Spleen (tissue), 11 donors: Measurements from ENCODE around the gene MAPT. TPM values are rescaled to one million over a fixed set of nuclear protein-coding genes. Genes with fewer than 3 reads are reported as not detected.

Source experiments
- DNase-seq: peaks from one replicate; pipeline ENCODE4 v3.0.0-alpha.2; 2020
- H3K27ac ChIP-seq, 8 donors: fragments of 200-600 bp; sonication (generic) in 7 of 8; 1 replicate in 4 of 8; 2 replicates in 4 of 8; pipeline versions ENCODE4 v1.5.0 to v1.8.0; 2016 to 2021; ENCODE audit warnings: inconsistent platforms in 4 of 8, mild to moderate bottlenecking in 4 of 8, moderate library complexity in 1 of 8
- H3K27me3 ChIP-seq, 7 donors: fragments of 200-600 bp; sonication (generic) in 6 of 7; replicated peaks in 1 of 7; 1 replicate in 4 of 7; 2 replicates in 3 of 7; pipeline versions ENCODE4 v1.5.0 to v1.8.0; 2016 to 2021; ENCODE audit warnings: inconsistent platforms in 3 of 7, mild to moderate bottlenecking in 1 of 7
- H3K36me3 ChIP-seq, 6 donors: fragments of 200-600 bp; sonication (generic) in 5 of 6; 1 replicate in 4 of 6; 2 replicates in 2 of 6; pipeline versions ENCODE4 v1.5.0 to v1.8.0; 2016 to 2021; ENCODE audit warnings: inconsistent platforms in 2 of 6
- H3K4me1 ChIP-seq, 6 donors: fragments of 200-600 bp; sonication (generic) in 5 of 6; 1 replicate in 3 of 6; 2 replicates in 3 of 6; pipeline versions ENCODE4 v1.5.0 to v1.8.0; 2016 to 2021; ENCODE audit warnings: inconsistent platforms in 3 of 6
- H3K4me3 ChIP-seq, 8 donors: fragments of 200-600 bp; sonication (generic) in 7 of 8; 1 replicate in 4 of 8; 2 replicates in 4 of 8; pipeline versions ENCODE4 v1.5.0 to v1.8.0; 2016 to 2021; ENCODE audit warnings: inconsistent platforms in 4 of 8, mild to moderate bottlenecking in 4 of 8, moderate library complexity in 2 of 8
- H3K9me3 ChIP-seq, 8 donors: fragments of 200-600 bp; sonication (generic) in 7 of 8; 1 replicate in 4 of 8; 2 replicates in 4 of 8; pipeline versions ENCODE4 v1.5.0 to v1.8.0; 2016 to 2021; ENCODE audit warnings: inconsistent platforms in 4 of 8
- POLR2A ChIP-seq, 3 donors: fragments of 450-650 bp; IDR thresholded peaks; one replicate each; pipeline ENCODE4 v1.5.1; 2017; ENCODE audit warnings: antibody characterized with exemption in 3 of 3, mild to moderate bottlenecking in 1 of 3
- POLR2AphosphoS5 ChIP-seq, 3 donors: sonication (generic); formaldehyde crosslinking; IDR thresholded peaks; one replicate each; pipeline ENCODE4 v1.5.1; 2017; ENCODE audit warnings: antibody characterized with exemption in 3 of 3
- WGBS, 5 donors: extraction: QIAGEN DNeasy Blood & Tissue Kit in 3 of 5; methylation state at CpG; one replicate each; pipeline versions ENCODE4 v1.1.5 to v1.1.7; 2013 to 2018; 5-methylcytosine and 5-hydroxymethylcytosine counted together
- intact Hi-C: fragments of 100-400 bp; cut with DNase I; formaldehyde crosslinking; loops from one replicate; pipeline ENCODE4 v1.15.0; 2023; ENCODE audit warnings: low total_unique reads
- polyA plus RNA-seq, 3 donors: library from polyadenylated mRNA; stranded (reverse); fragments of 200-250 nt; gene quantifications; one replicate each; pipeline ENCODE4 v1.2.1, GENCODE V29; 2013
- total RNA-seq, 7 donors: library from RNA; depleted of rRNA in 3 of 7; stranded (reverse); fragments of >200 nt in 3 of 7; fragmentation: NEBNext Ultra II Directional in 4 of 7; extraction: Animal tissue kit (Norgen Biotek cat#: 25700) in 4 of 7; gene quantifications; one replicate each; pipeline versions ENCODE4 v1.1.0 to v1.2.1, GENCODE V29; 2016 to 2021
- TF ChIP-seq, protein P1 (sequence below), 11 experiments: fragments of 200-600 bp in 7 of 11; fragments of 450-650 bp in 4 of 11; sonication (generic) in 4 of 11; IDR thresholded peaks in 8 of 11; conservative IDR thresholded peaks in 3 of 11; 1 replicate in 7 of 11; 2 replicates in 4 of 11; pipeline versions ENCODE4 v1.4.0 to v1.8.0; 2016 to 2021; ENCODE audit warnings: antibody characterized with exemption in 11 of 11, inconsistent platforms in 4 of 11, mild to moderate bottlenecking in 1 of 11
- donor health status: healthy with polysubstance abuse.
- donor health status: DM: no; HTN: no; CAD: no; lungs with moderate emphysema.
- donor health status: DM: no; HTN: no; CAD: no.
- donor health status: Bipolar disorder and iron deficiency.
- donor health status: healthy.
- donor health status: DM: no; HTN: no; CAD: no.
- donor health status: DM: yes; HTN: yes; CAD: no.

Gene MAPT
- total and polyA plus RNA-seq, 10 donors, result 0.15 to 1.6 (median 0.66) TPM

DNA sequence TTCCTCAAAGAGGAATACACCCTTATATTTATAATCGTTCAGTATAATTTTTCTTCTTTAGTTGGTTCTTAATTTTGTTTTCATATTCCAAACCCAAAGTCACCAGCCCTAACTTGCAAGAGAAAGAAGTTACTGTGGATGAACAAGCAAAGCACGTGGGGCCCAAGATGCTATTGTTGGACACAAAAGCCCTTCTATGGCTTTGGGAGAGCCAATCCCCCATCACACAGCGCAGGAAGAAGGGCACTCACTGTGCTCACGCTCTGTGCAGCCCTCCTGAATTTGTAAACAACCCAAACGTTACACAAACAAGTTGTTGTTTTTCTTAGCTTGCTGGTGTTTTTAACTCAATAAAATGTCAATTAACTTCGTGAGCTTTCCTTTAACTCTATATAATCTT, 27.2 kb upstream of the MAPT start:
- H3K27me3 ChIP-seq, result peaks cover 0 to 28% (median 0%) of the 10 kb centered on the region in 7 donors
- H3K4me1 ChIP-seq, result peaks cover 0 to 10% (median 2%) of the 10 kb centered on the region in 6 donors
- H3K9me3 ChIP-seq, result no peaks in the 10 kb centered on the region
- intact Hi-C loops, result no loop called here
- WGBS, 5 donors, result 82 to 89% (median 87%) methylated on average over 6 of the region's 6 CpGs
- no peak overlapping the region for H3K4me3 ChIP-seq
- TF ChIP-seq POLR2A (IDR thresholded peaks at IDR 0.05) (no peak), POLR2AphosphoS5 (IDR thresholded peaks at IDR 0.05) (no peak)
- TF ChIP-seq, protein P1, sequence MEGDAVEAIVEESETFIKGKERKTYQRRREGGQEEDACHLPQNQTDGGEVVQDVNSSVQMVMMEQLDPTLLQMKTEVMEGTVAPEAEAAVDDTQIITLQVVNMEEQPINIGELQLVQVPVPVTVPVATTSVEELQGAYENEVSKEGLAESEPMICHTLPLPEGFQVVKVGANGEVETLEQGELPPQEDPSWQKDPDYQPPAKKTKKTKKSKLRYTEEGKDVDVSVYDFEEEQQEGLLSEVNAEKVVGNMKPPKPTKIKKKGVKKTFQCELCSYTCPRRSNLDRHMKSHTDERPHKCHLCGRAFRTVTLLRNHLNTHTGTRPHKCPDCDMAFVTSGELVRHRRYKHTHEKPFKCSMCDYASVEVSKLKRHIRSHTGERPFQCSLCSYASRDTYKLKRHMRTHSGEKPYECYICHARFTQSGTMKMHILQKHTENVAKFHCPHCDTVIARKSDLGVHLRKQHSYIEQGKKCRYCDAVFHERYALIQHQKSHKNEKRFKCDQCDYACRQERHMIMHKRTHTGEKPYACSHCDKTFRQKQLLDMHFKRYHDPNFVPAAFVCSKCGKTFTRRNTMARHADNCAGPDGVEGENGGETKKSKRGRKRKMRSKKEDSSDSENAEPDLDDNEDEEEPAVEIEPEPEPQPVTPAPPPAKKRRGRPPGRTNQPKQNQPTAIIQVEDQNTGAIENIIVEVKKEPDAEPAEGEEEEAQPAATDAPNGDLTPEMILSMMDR (IDR thresholded peaks at IDR 0.05 in 8 of 11, conservative IDR thresholded peaks at IDR 0.05 in 3 of 11), result no peak
- no peaks in the 10 kb centered on the region for H3K36me3 ChIP-seq
- no peak overlapping the region for H3K27ac ChIP-seq
- DNase-seq, result no peak

DNA sequence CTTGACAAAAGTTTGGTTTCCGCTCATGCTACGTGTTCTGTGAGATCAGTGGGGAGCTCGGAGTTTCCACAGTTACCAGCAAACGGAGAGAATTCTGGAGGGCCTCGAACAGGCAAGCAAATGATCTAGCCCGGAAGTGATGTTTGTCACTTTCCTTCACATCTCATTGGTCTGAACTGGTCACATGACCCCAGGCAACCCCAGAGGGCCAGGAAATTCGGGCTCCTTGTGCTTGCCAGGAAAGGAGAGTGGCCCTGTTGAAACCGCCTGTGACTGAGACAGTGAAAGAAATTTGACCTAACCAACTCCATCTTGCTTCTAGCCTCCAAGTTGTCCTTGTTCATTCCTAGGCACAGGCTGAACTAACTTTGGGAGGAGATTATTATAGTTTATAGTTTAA, 26.7 kb upstream of the MAPT start:
- Histone ChIP-seq H3K4me1 (peaks cover 0 to 10% (median 2%) of the 10 kb centered on the region in 6 donors), H3K27me3 (peaks cover 0 to 28% (median 0%) of the 10 kb centered on the region in 7 donors), H3K4me3 (no peak overlapping the region), H3K9me3 (no peaks in the 10 kb centered on the region), H3K36me3 (no peaks in the 10 kb centered on the region), H3K27ac (no peak overlapping the region)
- intact Hi-C loops, result no loop called here
- no peak for DNase-seq
- 67 to 86% (median 74%) methylated on average over 8 of the region's 8 CpGs for WGBS, 5 donors
- TF ChIP-seq, protein P1 (IDR thresholded peaks at IDR 0.05 in 8 of 11, conservative IDR thresholded peaks at IDR 0.05 in 3 of 11), result no peak
- TF ChIP-seq POLR2AphosphoS5 (IDR thresholded peaks at IDR 0.05) (no peak), POLR2A (IDR thresholded peaks at IDR 0.05) (no peak)

DNA sequence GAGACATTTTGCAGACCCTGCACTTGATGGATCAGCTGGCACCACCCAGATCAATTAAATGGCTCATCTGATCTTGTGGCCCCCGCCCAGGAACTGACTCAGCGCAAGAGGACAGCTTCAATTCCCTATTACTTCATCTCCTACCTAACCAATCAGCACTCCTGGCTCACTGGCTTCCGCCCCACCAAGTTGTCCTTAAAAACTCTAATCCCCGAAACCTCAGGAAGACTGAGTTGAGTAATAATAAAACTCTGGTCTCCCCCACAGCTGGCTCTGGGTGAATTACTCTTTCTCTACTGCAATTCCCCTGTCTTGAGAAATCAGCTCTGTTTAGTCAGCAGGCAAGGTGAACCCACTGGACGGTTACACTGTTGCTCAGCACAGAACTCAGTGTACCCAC, 26.1 kb upstream of the MAPT start:
- TF ChIP-seq POLR2A (IDR thresholded peaks at IDR 0.05), result no peak
- TF ChIP-seq POLR2AphosphoS5 (IDR thresholded peaks at IDR 0.05), result no peak
- TF ChIP-seq, protein P1 (IDR thresholded peaks at IDR 0.05 in 8 of 11, conservative IDR thresholded peaks at IDR 0.05 in 3 of 11), result no peak
- H3K4me3 ChIP-seq, result no peak overlapping the region
- intact Hi-C loops, result no loop called here
- 50 to 81% (median 53%) methylated on average over 5 of the region's 5 CpGs for WGBS, 5 donors
- H3K9me3 ChIP-seq, result no peaks in the 10 kb centered on the region
- H3K27me3 ChIP-seq, result peaks cover 0 to 23% (median 0%) of the 10 kb centered on the region in 7 donors
- no peak overlapping the region for H3K27ac ChIP-seq
- peaks cover 0 to 11% (median 2%) of the 10 kb centered on the region in 6 donors for H3K4me1 ChIP-seq
- H3K36me3 ChIP-seq, result no peaks in the 10 kb centered on the region
- DNase-seq, result no peak

DNA sequence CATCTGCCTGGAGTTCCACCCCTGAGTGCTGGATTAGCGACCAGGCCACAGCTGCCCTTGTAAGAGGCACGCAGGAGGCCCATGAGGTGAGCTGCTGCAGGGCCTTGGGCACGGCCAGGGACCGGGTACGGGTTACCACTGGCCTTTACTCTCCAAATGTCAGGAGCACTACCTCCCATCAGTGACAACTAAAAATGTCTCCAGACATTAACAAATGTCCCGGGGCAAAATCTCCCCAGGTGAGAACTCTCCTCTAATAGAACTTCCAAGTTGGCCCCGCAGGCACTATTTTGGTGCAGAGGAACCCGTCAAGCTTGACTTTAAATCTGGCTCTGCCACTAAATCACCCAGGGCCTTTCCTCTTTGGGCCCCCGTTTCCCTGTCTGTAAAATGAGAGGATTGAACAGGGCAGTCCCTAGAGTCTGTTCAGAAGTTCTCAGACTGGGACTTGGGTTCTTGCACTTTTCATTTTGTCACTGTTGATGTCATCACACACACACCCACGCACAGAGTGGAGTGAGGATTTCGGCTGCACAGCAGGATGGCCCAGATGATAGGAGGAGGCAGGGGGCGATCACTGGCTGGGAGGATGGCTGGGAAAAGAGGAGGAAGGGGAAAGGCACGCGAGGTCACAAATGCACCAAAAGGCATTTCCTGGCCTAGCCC, 24.5 kb upstream of the MAPT start:
- peaks cover 0 to 24% (median 11%) of the 10 kb centered on the region in 6 donors for H3K4me1 ChIP-seq
- intact Hi-C loops, result no loop called here
- H3K36me3 ChIP-seq, result no peaks in the 10 kb centered on the region
- DNase-seq, result no peak
- H3K4me3 ChIP-seq, result no peak overlapping the region
- peak in 1 of 3 donors; percentile 45 for TF ChIP-seq POLR2AphosphoS5 (IDR thresholded peaks at IDR 0.05)
- TF ChIP-seq, protein P1 (IDR thresholded peaks at IDR 0.05 in 8 of 11, conservative IDR thresholded peaks at IDR 0.05 in 3 of 11), result no peak
- 64 to 76% (median 68%) methylated on average over 14 of the region's 14 CpGs for WGBS, 5 donors
- H3K27ac ChIP-seq, result peak overlapping the region in 3 of 8 donors; percentile 54 to 60 (median 55)
- H3K9me3 ChIP-seq, result no peaks in the 10 kb centered on the region
- peaks cover 0 to 11% (median 0%) of the 10 kb centered on the region in 7 donors for H3K27me3 ChIP-seq
